Thoracic aorta (tissue), 2 donors: Measurements from ENCODE around the gene INPP5D. TPM values are rescaled to one million over a fixed set of nuclear protein-coding genes. Genes with fewer than 3 reads are reported as not detected.
"Not testable (repeated sequence)": the region's sequence is repeated elsewhere in the genome, so short reads cannot be mapped to it uniquely, and the experiment has no call there.

ENCODE experiments used
- ATAC-seq: fragments of 150-250 bp; one replicate; pipeline ENCODE4 v1.8.0; 2017; ENCODE audit warnings: low read depth; ENCODE audit not compliant: insufficient number of reproducible peaks, low FRiP score
- DNase-seq: peaks from one replicate; pipeline ENCODE4 v3.0.0-alpha.2; 2020; ENCODE audit warnings: low spot score
- H3K27ac ChIP-seq, 2 donors: fragments of 200-600 bp; sonication (generic); 1 replicate in 1 of 2; 2 replicates in 1 of 2; pipeline ENCODE4 v1.5.1; 2016; ENCODE audit warnings: mild to moderate bottlenecking in 2 of 2, moderate library complexity in 2 of 2
- H3K27me3 ChIP-seq: fragments of 200-600 bp; sonication (generic); replicated peaks from 2 replicates; pipeline ENCODE4 v1.6.0; 2016; ENCODE audit warnings: mild to moderate bottlenecking; ENCODE audit not compliant: insufficient read depth
- H3K36me3 ChIP-seq: fragments of 200-600 bp; sonication (generic); one replicate; pipeline ENCODE4 v1.5.1; 2016
- H3K4me1 ChIP-seq, 2 donors: fragments of 200-600 bp; sonication (generic); 1 replicate in 1 of 2; 2 replicates in 1 of 2; pipeline versions ENCODE4 v1.5.1 to v1.6.0; 2016; ENCODE audit warnings: low read depth in 2 of 2, mild to moderate bottlenecking in 1 of 2; ENCODE audit not compliant: control insufficient read depth in 1 of 2
- H3K4me3 ChIP-seq: fragments of 200-600 bp; sonication (generic); 2 replicates; pipeline ENCODE4 v1.5.1; 2016; ENCODE audit warnings: mild to moderate bottlenecking
- H3K9me3 ChIP-seq: fragments of 200-600 bp; sonication (generic); 2 replicates; pipeline ENCODE4 v1.5.1; 2016
- CTCF ChIP-seq: fragments of 200-600 bp; sonication (generic); IDR thresholded peaks from one replicate; pipeline ENCODE4 v1.5.1; 2019; ENCODE audit warnings: antibody characterized with exemption
- total RNA-seq, 2 donors: library from RNA; depleted of rRNA; stranded (reverse); fragments of >200 nt; gene quantifications; one replicate each; pipeline versions ENCODE4 v1.1.0 to v1.2.3, GENCODE V29; 2016

The INPP5D gene
- total RNA-seq, 2 donors from 2014 or later: 24.2 to 49.7 TPM

- Histone ChIP-seq H3K36me3 (no peaks in the 10 kb centered on the region), H3K27me3 (no peaks in the 10 kb centered on the region), H3K9me3 (no peaks in the 10 kb centered on the region), H3K4me1 (no peaks in the 10 kb centered on the region), H3K4me3 (no peak overlapping the region), H3K27ac (no peak overlapping the region)
- TF ChIP-seq CTCF: no peak
- ATAC-seq (no peak), DNase-seq (no peak)
These were observed 34.5 kb downstream of the INPP5D start for GRCh38 chr2:233094614-233095013.

GRCh38 chr2:233096006-233096405 is 35.9 kb downstream of the INPP5D start:
- H3K4me3 ChIP-seq: no peak overlapping the region
- no peak overlapping the region for H3K27ac ChIP-seq
- no peaks in the 10 kb centered on the region for H3K4me1 ChIP-seq
- H3K36me3 ChIP-seq: no peaks in the 10 kb centered on the region
- ATAC-seq (no peak), DNase-seq (no peak)
- no peaks in the 10 kb centered on the region for H3K27me3 ChIP-seq
- TF ChIP-seq CTCF: no peak
- H3K9me3 ChIP-seq: no peaks in the 10 kb centered on the region

GRCh38 chr2:233098618-233099017 is 38.5 kb downstream of the INPP5D start:
- Histone ChIP-seq H3K27ac (no peak overlapping the region), H3K4me1 (no peaks in the 10 kb centered on the region), H3K9me3 (no peaks in the 10 kb centered on the region), H3K27me3 (no peaks in the 10 kb centered on the region), H3K36me3 (no peaks in the 10 kb centered on the region), H3K4me3 (no peak overlapping the region)
- DNase-seq (no peak), ATAC-seq (no peak)
- no peak for TF ChIP-seq CTCF

- not testable (repeated sequence) for H3K4me1 ChIP-seq, H3K27me3 ChIP-seq, H3K27ac ChIP-seq, H3K36me3 ChIP-seq, H3K4me3 ChIP-seq, ATAC-seq, H3K9me3 ChIP-seq, DNase-seq
These were observed 39.7 kb downstream of the INPP5D start for GRCh38 chr2:233099820-233100191.

- ATAC-seq: no peak
- Histone ChIP-seq H3K4me3 (no peak overlapping the region), H3K36me3 (no peaks in the 10 kb centered on the region), H3K27ac (no peak overlapping the region), H3K27me3 (no peaks in the 10 kb centered on the region), H3K4me1 (no peaks in the 10 kb centered on the region), H3K9me3 (no peaks in the 10 kb centered on the region)
- DNase-seq: no peak
- no peak for TF ChIP-seq CTCF
These were observed 40.3 kb downstream of the INPP5D start for GRCh38 chr2:233100192-233100998.

GRCh38 chr2:233101141-233101540 is 41.0 kb downstream of the INPP5D start:
- H3K4me1 ChIP-seq: no peaks in the 10 kb centered on the region
- no peak for DNase-seq
- H3K36me3 ChIP-seq: no peaks in the 10 kb centered on the region
- H3K9me3 ChIP-seq: no peaks in the 10 kb centered on the region
- no peak overlapping the region for H3K4me3 ChIP-seq
- H3K27me3 ChIP-seq: no peaks in the 10 kb centered on the region
- no peak for ATAC-seq
- H3K27ac ChIP-seq: no peak overlapping the region
- TF ChIP-seq CTCF: no peak
